ENCODE measurements around the gene RAPGEF5. TPM values are rescaled to one million over a fixed set of nuclear protein-coding genes. Genes with fewer than 3 reads are reported as not detected.

RAPGEF5 gene
- total RNA-seq, 4 donors from 2014 or later = 7.4 to 16.2 (median 12.1) TPM

DNA sequence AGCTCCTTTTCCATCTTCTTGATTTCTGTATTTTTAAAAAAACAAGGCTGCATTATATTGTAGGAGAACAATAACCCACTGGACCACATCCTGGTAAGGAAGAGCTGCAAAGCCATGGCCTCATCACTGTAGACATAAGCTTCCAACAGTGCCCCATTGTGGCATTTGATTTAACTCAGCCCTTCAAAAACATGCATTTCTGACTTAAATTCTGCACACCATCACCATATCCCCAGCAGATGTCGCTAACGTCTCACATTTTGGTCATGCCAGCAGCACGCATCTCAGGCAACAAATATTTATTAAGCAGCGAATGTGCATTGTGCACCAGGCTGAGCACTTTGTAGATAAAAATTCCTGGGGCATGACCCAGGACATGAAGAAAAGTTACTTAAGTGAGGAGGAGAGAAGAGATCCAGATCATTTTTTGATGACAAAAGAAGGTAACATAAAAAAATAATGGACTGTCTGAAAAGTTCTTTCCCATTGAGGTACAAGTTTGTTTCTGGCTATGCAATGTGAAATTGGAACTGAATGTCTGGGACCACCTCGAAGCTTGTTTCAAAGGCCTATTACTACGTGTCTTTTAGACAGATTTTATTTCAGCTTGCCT, 246.6 kb downstream of the RAPGEF5 start:
- H3K27ac ChIP-seq = no peak overlapping the region
- DNase-seq = peak; percentile 41 to 42

DNA sequence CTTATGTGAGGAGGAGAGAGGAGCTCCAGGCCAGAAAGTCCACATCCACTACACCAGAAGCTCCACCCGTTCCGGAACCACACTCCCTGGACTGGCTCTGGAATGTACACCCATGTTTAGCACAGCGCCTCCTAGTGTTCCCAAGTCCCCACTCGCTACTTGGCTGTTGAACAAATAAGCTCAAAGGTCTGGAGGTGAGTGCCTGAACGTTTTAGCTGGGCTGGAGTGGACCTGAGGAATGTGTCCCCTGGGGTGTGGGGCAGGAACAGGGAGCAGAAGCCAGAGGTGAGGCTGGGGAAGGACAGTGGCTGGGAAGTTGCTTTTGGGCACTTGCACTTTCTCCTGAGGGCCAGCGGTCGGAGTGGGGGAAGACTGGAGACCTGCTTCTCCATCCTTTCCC, 247.2 kb downstream of the RAPGEF5 start:
- intact Hi-C loops (cut with DNase I; ENCODE audit: low total_unique reads) = loop anchor here (1.0 to 10.0 kb wide), 2 partner anchors 185 to 380 kb away; no protein-coding TSS in a partner anchor
- no peak for TF ChIP-seq POLR2A (IDR thresholded peaks at IDR 0.05)
- TF ChIP-seq, protein P1, sequence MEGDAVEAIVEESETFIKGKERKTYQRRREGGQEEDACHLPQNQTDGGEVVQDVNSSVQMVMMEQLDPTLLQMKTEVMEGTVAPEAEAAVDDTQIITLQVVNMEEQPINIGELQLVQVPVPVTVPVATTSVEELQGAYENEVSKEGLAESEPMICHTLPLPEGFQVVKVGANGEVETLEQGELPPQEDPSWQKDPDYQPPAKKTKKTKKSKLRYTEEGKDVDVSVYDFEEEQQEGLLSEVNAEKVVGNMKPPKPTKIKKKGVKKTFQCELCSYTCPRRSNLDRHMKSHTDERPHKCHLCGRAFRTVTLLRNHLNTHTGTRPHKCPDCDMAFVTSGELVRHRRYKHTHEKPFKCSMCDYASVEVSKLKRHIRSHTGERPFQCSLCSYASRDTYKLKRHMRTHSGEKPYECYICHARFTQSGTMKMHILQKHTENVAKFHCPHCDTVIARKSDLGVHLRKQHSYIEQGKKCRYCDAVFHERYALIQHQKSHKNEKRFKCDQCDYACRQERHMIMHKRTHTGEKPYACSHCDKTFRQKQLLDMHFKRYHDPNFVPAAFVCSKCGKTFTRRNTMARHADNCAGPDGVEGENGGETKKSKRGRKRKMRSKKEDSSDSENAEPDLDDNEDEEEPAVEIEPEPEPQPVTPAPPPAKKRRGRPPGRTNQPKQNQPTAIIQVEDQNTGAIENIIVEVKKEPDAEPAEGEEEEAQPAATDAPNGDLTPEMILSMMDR (IDR thresholded peaks at IDR 0.05 in 4 of 5, conservative IDR thresholded peaks at IDR 0.05 in 1 of 5) = no peak
- Histone ChIP-seq H3K4me1 (no peaks in the 10 kb centered on the region), H3K4me3 (no peak overlapping the region), H3K27ac (no peak overlapping the region), H3K9me3 (no peaks in the 10 kb centered on the region), H3K36me3 (no peaks in the 10 kb centered on the region), H3K27me3 (no peaks in the 10 kb centered on the region)
- DNase-seq (no peak), ATAC-seq (peak in 1 of 2 donors; percentile 24)
- in situ Hi-C loops (cut with MboI; ENCODE audit: low sequenced_read_pairs in 4 of 4) = loop anchor here (5.0 to 25.0 kb wide), 3 partner anchors 178 to 378 kb away; no protein-coding TSS in a partner anchor

More for the DNA sequence above, 246.6 kb downstream of the RAPGEF5 start:
- Histone ChIP-seq H3K9me3 (no peaks in the 10 kb centered on the region), H3K27me3 (no peaks in the 10 kb centered on the region), H3K4me1 (no peaks in the 10 kb centered on the region), H3K4me3 (no peak overlapping the region), H3K36me3 (no peaks in the 10 kb centered on the region)
- in situ Hi-C loops (cut with MboI; ENCODE audit: low sequenced_read_pairs in 4 of 4) (loop anchor here in 1 of 4 donors (25.0 kb wide), 1 partner anchor 177 kb away; no protein-coding TSS in a partner anchor), intact Hi-C loops (cut with DNase I; ENCODE audit: low total_unique reads) (loop anchor here (1.0 to 10.0 kb wide), 2 partner anchors 184 to 379 kb away; no protein-coding TSS in a partner anchor)
- ATAC-seq = peak; percentile 64 to 74
- TF ChIP-seq, protein P1 (IDR thresholded peaks at IDR 0.05 in 4 of 5, conservative IDR thresholded peaks at IDR 0.05 in 1 of 5) = peak; percentile 79 to 88 (median 83)
- no peak for TF ChIP-seq POLR2A (IDR thresholded peaks at IDR 0.05)

GRCh38 chr7:22108151-22108845, 248.7 kb downstream of the RAPGEF5 start:
- Histone ChIP-seq H3K4me3 (no peak overlapping the region), H3K4me1 (peaks cover 0 to 3% of the 10 kb centered on the region in 2 donors), H3K27ac (no peak overlapping the region), H3K27me3 (no peaks in the 10 kb centered on the region), H3K36me3 (no peaks in the 10 kb centered on the region), H3K9me3 (no peaks in the 10 kb centered on the region)
- in situ Hi-C loops (cut with MboI; ENCODE audit: low sequenced_read_pairs in 4 of 4) = loop anchor here (5.0 to 25.0 kb wide), 3 partner anchors 179 to 379 kb away; no protein-coding TSS in a partner anchor
- no peak for DNase-seq
- ATAC-seq = no peak
- TF ChIP-seq, protein P1 (IDR thresholded peaks at IDR 0.05 in 4 of 5, conservative IDR thresholded peaks at IDR 0.05 in 1 of 5) = no peak
- TF ChIP-seq POLR2A (IDR thresholded peaks at IDR 0.05) = no peak
- intact Hi-C loops (cut with DNase I; ENCODE audit: low total_unique reads) = no loop called here

GRCh38 chr7:22105550-22105949, 251.4 kb downstream of the RAPGEF5 start:
- Histone ChIP-seq H3K36me3 (no peaks in the 10 kb centered on the region), H3K27ac (no peak overlapping the region), H3K4me3 (no peak overlapping the region), H3K27me3 (no peaks in the 10 kb centered on the region), H3K9me3 (no peaks in the 10 kb centered on the region), H3K4me1 (peaks cover 0 to 3% of the 10 kb centered on the region in 2 donors)
- intact Hi-C loops (cut with DNase I; ENCODE audit: low total_unique reads) = no loop called here
- no peak for ATAC-seq
- in situ Hi-C loops (cut with MboI; ENCODE audit: low sequenced_read_pairs in 4 of 4) = loop anchor here (5.0 to 25.0 kb wide), 3 partner anchors 182 to 382 kb away; no protein-coding TSS in a partner anchor
- no peak for TF ChIP-seq POLR2A (IDR thresholded peaks at IDR 0.05)
- TF ChIP-seq, protein P1 (IDR thresholded peaks at IDR 0.05 in 4 of 5, conservative IDR thresholded peaks at IDR 0.05 in 1 of 5) = no peak
- DNase-seq = no peak

Measured in gastrocnemius medialis (tissue), 4 donors.